Large intestine (tissue), 3 donors: ENCODE data around the gene ADGRD2. TPM values are rescaled to one million over a fixed set of nuclear protein-coding genes. Genes with fewer than 3 reads are reported as not detected.

Experiments
- DNase-seq, 2 donors: peaks; one replicate each; pipeline versions ENCODE4 v3.0.0 to v3.0.0-alpha.2; 2013
- H3K27ac ChIP-seq: one replicate; pipeline ENCODE4 v1.5.1; 2013; ENCODE audit warnings: low read length
- H3K27me3 ChIP-seq: 2 replicates; pipeline ENCODE4 v1.6.1; 2013; ENCODE audit warnings: low read length; ENCODE audit not compliant: control insufficient read depth, insufficient read depth
- H3K36me3 ChIP-seq: 2 replicates; pipeline ENCODE4 v1.6.1; 2013; ENCODE audit warnings: low read length; ENCODE audit not compliant: control insufficient read depth, insufficient read depth
- H3K4me1 ChIP-seq: one replicate; pipeline ENCODE4 v1.6.1; 2013; ENCODE audit warnings: low read length; ENCODE audit not compliant: control insufficient read depth, insufficient read depth
- H3K4me3 ChIP-seq: one replicate; pipeline ENCODE4 v1.5.1; 2013; ENCODE audit warnings: low read length
- H3K9me3 ChIP-seq: one replicate; pipeline ENCODE4 v1.6.1; 2013; ENCODE audit warnings: mild to moderate bottlenecking, low read depth, low read length, moderate library complexity; ENCODE audit not compliant: control insufficient read depth
- WGBS: methylation state at CpG from one replicate; pipeline ENCODE4 v1.1.5; 2013; ENCODE audit warnings: low lambda C conversion rate; ENCODE audit not compliant: insufficient coverage; 5-methylcytosine and 5-hydroxymethylcytosine counted together
- polyA plus RNA-seq: library from polyadenylated mRNA; unstranded; fragments of 120-200 nt; gene quantifications from one replicate; pipeline ENCODE4 v1.2.1, GENCODE V29; 2013

Gene ADGRD2
- polyA plus RNA-seq, 1 donor, result not detected

- H3K4me1 ChIP-seq, result peaks cover 1% of the 10 kb centered on the region
- H3K27ac ChIP-seq, result no peak overlapping the region
- no peak overlapping the region for H3K4me3 ChIP-seq
- DNase-seq, result no peak
- no peaks in the 10 kb centered on the region for H3K36me3 ChIP-seq
- H3K27me3 ChIP-seq, result peaks cover 44% of the 10 kb centered on the region
- no CpG with 5 or more reads among the region's 7 CpGs for WGBS
- H3K9me3 ChIP-seq, result peaks cover 3% of the 10 kb centered on the region
Observed at GRCh38 chr9:124455820-124456219, 5.6 kb downstream of the ADGRD2 start.

- H3K9me3 ChIP-seq, result peaks cover 3% of the 10 kb centered on the region
- no peak overlapping the region for H3K27ac ChIP-seq
- no peak overlapping the region for H3K4me3 ChIP-seq
- H3K27me3 ChIP-seq, result peaks cover 37% of the 10 kb centered on the region
- H3K4me1 ChIP-seq, result no peaks in the 10 kb centered on the region
- H3K36me3 ChIP-seq, result no peaks in the 10 kb centered on the region
- no peak for DNase-seq
- WGBS, result 70% methylated on average over 2 of the region's 15 CpGs
Observed at GRCh38 chr9:124456341-124457078, 6.3 kb downstream of the ADGRD2 start.

- Histone ChIP-seq H3K4me1 (no peaks in the 10 kb centered on the region), H3K36me3 (no peaks in the 10 kb centered on the region), H3K4me3 (no peak overlapping the region), H3K27ac (no peak overlapping the region), H3K27me3 (peaks cover 30% of the 10 kb centered on the region), H3K9me3 (peaks cover 3% of the 10 kb centered on the region)
- WGBS, result no CpG with 5 or more reads among the region's 18 CpGs
- DNase-seq, result no peak
Observed at GRCh38 chr9:124457079-124457886, 7.0 kb downstream of the ADGRD2 start.

- Histone ChIP-seq H3K27me3 (peaks cover 26% of the 10 kb centered on the region), H3K9me3 (peaks cover under 1% of the 10 kb centered on the region), H3K27ac (no peak overlapping the region), H3K4me1 (no peaks in the 10 kb centered on the region), H3K4me3 (no peak overlapping the region), H3K36me3 (no peaks in the 10 kb centered on the region)
- DNase-seq, result no peak
- no CpG with 5 or more reads among the region's 8 CpGs for WGBS
Observed at GRCh38 chr9:124457887-124458431, 7.7 kb downstream of the ADGRD2 start.

GRCh38 chr9:124458441-124458840 lies 8.2 kb downstream of the ADGRD2 start:
- no peak for DNase-seq
- no peak overlapping the region for H3K27ac ChIP-seq

GRCh38 chr9:124462739-124463138 lies 12.5 kb downstream of the ADGRD2 start:
- Histone ChIP-seq H3K4me1 (no peaks in the 10 kb centered on the region), H3K36me3 (no peaks in the 10 kb centered on the region), H3K4me3 (no peak overlapping the region), H3K27ac (no peak overlapping the region), H3K9me3 (no peaks in the 10 kb centered on the region), H3K27me3 (peaks cover 13% of the 10 kb centered on the region)
- WGBS, result no CpG with 5 or more reads among the region's 1 CpG
- DNase-seq, result no peak

More at GRCh38 chr9:124458441-124458840, 8.2 kb downstream of the ADGRD2 start:
- H3K4me1 ChIP-seq, result no peaks in the 10 kb centered on the region
- H3K9me3 ChIP-seq, result no peaks in the 10 kb centered on the region
- no peaks in the 10 kb centered on the region for H3K36me3 ChIP-seq
- no CpG with 5 or more reads among the region's 9 CpGs for WGBS
- no peak overlapping the region for H3K4me3 ChIP-seq
- H3K27me3 ChIP-seq, result peaks cover 24% of the 10 kb centered on the region

GRCh38 chr9:124465736-124466135 lies 15.5 kb downstream of the ADGRD2 start:
- H3K27ac ChIP-seq, result no peak overlapping the region
- no CpG with 5 or more reads among the region's 3 CpGs for WGBS
- H3K27me3 ChIP-seq, result peaks cover 7% of the 10 kb centered on the region
- H3K4me1 ChIP-seq, result no peaks in the 10 kb centered on the region
- no peaks in the 10 kb centered on the region for H3K9me3 ChIP-seq
- DNase-seq, result no peak
- no peak overlapping the region for H3K4me3 ChIP-seq
- no peaks in the 10 kb centered on the region for H3K36me3 ChIP-seq

GRCh38 chr9:124467410-124468060 lies 17.3 kb downstream of the ADGRD2 start:
- no peak for DNase-seq
- no CpG with 5 or more reads among the region's 17 CpGs for WGBS

GRCh38 chr9:124468061-124468740 lies 17.9 kb downstream of the ADGRD2 start:
- Histone ChIP-seq H3K4me1 (no peaks in the 10 kb centered on the region), H3K27me3 (peaks cover 5% of the 10 kb centered on the region), H3K9me3 (no peaks in the 10 kb centered on the region), H3K4me3 (no peak overlapping the region), H3K27ac (no peak overlapping the region), H3K36me3 (no peaks in the 10 kb centered on the region)
- no CpG with 5 or more reads among the region's 19 CpGs for WGBS
- no peak for DNase-seq

More at GRCh38 chr9:124467410-124468060, 17.3 kb downstream of the ADGRD2 start:
- Histone ChIP-seq H3K27me3 (peaks cover 7% of the 10 kb centered on the region), H3K27ac (no peak overlapping the region), H3K9me3 (no peaks in the 10 kb centered on the region), H3K4me1 (no peaks in the 10 kb centered on the region), H3K36me3 (no peaks in the 10 kb centered on the region), H3K4me3 (no peak overlapping the region)
